GM19193 (cell line): Measurements from ENCODE around the gene PLRG1.

Source experiments
- POLR2A ChIP-seq: IDR thresholded peaks from 4 replicates; pipeline ENCODE4 v1.6.1; 2011; ENCODE audit not compliant: insufficient read depth, insufficient read length; ENCODE audit errors: extremely low read depth

The PLRG1 gene

DNA sequence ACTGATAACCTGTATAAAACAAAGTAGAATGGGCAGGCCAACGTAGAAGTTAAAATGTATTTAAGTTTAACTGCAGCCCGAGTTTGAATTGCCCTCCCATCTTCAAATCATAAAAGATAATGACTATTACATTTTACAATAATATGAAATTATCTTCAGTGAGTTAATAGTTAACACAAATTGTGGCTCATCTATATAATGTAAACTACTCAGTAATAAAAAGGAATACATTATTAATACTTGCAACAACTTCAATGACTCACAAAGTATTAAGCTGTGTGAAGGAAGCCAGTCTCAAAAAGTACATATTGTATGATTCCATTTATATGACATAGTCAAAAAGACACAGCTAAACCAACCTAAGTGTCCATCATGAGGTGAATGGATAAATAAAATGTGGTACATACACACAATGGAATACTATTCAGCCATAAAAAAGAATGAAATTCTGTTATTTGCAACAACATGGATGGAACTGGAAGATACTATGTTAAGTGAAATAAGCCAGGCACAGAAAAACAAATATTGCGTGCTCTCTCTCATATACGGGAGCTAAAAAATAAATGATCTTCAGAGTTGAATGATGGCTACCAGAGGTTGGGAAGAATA is 7.8 kb downstream of the PLRG1 start:
- TF ChIP-seq POLR2A: no peak

DNA sequence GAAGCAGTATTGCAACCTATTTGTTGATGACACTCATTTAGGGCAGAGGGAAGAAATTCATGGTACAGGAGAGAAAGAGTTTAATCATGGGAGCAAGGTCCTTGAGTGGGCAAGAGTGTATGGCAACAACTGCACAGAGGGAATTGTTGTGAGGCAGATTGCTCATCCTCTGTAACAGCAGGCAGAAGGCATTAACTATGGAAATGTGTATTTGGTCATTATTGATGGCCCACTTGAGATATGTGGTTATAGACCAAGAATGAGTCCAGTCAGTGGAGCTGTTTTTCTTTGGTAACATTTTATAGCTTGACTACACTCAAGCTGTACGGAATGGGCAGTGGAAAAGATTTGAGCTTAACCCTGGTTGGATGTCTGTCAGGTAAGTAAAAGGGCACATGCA is 15.9 kb downstream of the PLRG1 start:
- TF ChIP-seq POLR2A: no peak

DNA sequence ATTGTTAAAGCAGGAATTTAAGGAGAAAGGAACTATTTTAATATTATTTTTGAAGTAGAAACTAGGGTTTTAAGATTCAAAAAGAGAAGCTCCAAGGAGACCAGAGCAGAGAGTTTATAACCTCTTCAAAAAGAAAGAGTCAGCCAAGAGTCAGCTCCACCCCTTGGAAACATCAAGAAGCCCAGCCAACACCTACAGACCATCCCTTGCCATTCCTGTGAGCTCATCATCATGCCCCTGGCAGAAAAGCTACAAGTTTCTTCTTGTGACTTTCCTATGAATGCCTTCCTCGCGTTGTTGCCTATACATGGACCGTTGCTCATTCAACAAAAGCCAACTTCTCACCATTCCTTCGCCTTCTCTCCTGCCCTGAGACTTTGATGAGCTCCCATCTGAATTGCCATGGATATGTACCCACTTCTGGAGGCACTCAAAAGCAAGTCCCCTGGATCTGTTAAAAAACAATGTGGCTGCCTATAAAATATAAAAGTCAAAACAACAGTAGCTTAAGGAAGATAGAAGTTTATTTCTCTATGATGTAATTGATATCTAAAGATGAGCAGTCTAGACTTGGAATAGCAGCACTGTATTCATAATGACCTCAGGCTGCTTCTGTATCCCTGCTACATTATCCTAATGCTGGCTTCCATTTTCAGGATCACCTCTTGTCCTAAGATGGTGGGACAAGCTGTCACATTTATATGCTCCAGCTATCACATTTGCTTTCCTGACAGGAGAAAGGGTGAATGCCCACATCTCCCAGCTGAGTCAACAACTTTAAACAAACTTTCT is 20.3 kb downstream of the PLRG1 start:
- no peak for TF ChIP-seq POLR2A

DNA sequence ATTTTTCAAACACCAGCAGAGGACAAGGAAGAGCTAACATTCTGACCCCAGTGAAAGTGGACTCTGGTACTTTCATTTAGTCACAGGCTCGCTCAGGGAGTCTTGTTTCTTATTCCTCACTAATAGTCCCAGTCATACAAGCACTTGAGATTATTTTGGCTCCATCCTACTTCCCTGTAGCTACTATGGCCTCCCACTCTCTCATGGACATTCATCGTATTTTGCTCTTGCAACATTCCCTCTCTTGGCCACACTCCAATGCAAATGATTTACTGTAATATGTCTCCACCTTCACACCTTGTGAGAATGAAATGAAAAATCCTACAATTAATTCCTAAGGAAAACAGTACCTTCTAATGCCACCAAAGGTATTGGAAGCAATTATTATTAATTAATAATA is 21.3 kb downstream of the PLRG1 start:
- TF ChIP-seq POLR2A: no peak

DNA sequence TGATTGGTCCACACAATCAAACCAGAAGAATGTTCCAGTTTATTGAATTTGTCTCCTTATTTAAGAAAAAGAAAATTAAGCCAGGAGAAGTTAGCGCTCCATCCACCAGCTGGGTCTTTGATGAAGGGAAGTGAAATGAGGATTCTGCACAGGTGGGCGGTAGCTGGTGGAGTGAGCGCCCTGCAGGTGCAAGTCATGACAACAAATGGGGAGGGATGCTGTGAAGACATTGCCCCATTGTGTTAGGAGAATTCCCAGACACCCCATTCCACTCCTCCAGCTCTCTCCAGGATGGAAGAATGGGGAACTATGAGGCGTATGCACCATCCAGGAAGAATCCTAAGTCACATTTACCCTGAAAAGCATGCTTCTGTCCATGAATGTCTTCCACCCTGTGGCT is 22.9 kb downstream of the PLRG1 start:
- TF ChIP-seq POLR2A: no peak

DNA sequence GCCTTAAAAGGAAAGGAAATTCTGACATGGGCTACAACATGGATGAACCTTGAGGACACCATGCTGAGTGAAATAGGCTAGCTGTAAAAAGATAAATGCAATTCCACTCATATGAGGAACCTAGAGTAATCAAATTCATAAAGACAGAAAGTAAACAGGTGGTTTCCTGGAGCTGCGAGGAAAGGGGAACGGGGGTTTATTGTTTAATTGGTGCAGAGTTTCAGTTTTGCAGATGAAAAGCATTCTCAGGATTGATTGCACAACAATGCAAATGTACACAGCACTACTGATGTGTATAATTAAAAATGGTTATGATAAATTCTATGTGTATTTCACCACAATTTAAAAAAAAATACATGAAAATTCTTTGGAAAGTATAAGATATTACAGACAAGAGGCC is 24.0 kb downstream of the PLRG1 start:
- no peak for TF ChIP-seq POLR2A

DNA sequence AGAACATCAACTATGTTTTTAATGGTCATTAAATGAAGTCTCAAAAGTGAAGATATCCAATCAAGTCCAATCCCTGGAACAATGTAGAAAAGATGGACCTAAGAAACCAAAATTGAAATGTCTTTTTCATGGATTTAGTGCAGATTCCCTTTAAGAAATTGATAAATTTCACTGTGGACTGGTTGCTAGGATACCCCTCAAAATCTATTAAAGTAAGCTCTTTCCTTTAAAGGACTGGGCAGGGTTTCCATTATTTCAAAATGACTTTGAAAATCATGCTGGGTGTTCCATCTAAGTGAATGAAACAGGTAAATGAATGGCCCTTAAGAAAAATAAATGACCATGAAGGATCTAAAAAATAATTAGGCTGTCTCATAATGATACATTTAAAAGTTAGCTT is 28.6 kb downstream of the PLRG1 start:
- TF ChIP-seq POLR2A: no peak

DNA sequence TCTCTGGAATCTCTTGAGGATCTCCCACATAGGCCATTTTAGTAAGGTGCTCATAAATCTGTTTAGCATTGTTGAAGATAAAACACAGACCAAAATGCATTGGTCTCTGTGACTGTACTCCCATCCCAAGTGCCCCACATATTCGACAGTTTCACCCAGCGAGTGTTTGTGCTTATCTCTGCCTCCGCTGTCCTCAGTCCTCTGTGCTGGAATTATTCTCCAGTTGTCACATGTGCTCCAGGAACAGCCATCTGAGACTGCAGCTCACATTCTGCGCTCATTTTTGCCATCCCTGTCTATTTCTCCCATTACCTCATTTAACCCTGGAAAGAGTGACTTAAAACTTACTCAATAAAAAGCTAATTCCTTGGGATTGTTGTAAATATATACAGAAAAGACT is 31.0 kb downstream of the PLRG1 start:
- TF ChIP-seq POLR2A: no peak

DNA sequence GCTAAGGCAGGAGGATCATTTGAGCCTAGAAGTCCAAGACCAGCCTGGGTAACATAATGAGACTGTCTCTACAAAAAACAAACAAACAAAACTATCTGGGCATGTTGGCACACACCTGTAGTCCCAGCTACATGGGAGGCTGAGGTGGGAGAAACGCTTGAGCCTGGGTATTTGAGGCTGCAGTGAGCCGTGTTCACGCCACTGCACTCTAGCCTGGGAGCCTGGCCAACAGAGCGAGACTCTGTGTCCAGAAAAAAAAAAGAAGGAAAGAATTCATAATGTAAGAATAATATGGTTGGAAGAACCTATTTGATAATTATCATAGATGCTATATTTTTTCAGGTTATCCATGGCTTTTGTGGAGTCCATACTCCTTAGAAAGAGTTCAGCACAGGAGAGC is 32.6 kb downstream of the PLRG1 start:
- no peak for TF ChIP-seq POLR2A

DNA sequence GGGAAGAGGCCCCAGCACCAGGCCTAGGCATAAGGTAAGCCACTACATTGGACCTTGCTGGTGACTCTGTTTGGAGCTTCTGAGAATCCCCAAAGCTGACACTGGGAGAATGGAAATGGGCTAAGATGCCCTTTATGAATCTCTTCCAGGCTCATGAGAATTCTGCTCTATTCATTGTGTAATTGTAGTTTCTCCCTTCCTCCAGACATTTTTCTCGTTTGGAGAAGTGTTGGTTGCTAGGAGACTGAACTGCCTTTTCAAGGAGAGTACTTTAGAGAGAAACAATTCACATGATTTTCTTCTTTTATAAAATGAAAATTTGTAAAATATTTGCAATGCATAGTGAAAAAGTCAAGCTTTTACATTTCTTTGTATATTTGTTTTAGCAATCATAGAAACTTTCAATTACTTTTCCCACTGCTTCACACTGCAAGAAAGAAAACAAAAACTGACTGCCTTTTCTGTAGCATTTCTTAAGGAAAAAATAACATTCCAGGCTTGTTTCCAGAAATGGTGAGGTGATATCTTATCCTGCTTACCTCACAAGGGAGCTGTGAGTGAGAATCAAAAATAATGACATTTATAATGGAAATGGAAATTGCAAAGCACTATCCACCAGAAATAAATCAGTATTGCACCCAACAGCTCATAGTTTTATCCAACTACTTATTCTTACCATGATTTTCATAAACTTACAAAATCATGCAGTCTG is 33.7 kb downstream of the PLRG1 start:
- no peak for TF ChIP-seq POLR2A

DNA sequence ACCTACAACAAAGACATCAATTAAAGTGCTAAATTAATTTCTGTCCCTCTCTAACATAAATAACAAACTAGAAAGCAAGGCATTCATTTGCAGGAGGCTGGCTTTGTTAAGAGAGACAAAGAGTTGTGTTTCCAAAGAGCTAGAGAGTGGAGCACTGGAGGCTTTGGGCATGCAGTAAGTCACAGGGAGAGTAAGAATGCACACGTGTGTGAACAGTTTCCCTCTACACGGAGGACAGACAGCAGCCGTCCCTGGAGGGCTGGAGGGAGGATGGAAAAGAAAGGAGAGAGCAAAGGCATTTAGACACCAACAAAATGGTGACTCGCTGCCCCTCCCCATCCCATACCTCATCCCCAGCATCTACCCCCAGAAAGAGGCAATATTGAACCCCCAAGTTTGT is 38.2 kb downstream of the PLRG1 start:
- no peak for TF ChIP-seq POLR2A

DNA sequence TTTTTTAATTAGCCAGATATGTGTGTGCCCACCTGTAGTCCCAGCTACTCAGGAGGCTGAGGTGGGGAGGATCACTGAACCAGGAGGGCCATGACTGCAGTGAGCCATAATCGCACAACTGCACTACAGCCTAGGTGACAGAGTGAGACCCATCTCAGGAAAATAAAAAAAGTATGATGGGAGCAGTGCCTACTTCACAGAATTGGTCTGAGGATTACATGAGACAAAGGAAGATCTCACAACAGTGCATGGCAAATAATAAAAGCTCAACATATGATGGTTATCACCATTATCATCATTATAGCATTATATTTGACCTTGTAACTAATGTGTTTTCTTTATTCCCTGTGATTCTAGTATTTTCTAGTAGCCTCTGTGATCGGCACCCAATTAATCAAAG is 38.7 kb downstream of the PLRG1 start:
- TF ChIP-seq POLR2A: no peak

DNA sequence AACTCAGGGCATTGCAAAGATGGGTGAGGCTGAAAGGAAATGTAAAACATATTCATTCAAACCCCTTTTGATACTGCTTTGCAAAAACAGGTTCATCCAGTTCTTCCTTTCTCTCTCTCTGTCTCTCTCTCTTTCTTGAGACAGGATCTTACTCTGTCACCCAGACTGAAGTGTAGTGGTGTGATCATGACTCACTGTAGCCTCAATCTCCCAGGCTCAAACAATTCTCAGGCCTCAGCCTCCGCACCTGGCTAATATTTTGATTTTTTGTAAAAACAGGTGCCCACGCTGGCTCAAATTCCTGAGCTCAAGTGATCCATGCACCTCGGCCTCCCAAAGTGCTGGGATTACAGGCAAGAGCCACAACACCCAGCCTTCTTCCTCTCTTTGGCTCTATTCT is 43.0 kb downstream of the PLRG1 start:
- TF ChIP-seq POLR2A: no peak

DNA sequence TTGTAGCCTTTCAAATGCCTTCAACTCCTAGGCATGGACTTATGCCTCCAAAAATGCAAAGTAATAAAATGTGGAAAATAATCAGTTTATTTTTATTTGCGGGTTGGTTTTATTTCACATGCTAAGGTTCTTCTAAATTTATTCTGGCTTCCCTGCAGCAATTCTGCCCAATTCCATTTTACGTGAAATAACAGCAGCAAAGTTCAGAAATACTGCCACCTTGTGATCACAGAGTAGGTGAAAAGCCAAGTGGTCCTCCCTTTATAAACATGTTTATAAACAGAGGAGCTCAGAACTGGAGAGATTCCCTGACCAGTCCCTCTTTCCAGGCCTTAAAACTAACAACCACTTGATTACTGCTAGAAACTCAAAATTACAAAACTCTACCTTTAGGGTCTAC is 43.9 kb downstream of the PLRG1 start:
- no peak for TF ChIP-seq POLR2A

DNA sequence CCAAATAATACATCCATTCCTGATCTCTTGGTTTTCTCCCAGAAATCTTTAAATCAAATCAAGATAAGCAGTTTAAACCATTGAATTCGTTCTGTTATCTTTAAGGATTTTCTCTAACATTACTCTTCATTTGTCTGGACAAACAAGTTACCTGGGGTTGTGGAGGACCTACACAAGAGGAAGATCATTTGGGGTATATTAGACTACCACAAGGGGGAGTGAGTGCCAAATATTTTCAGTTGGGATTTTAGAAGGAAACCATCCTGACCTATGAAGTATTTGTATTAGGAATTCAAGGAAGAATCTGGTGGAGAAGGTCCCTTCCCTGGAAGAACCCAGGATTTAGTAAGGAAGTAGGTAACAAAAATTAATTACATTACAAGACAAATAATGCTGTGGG is 46.6 kb downstream of the PLRG1 start:
- no peak for TF ChIP-seq POLR2A

DNA sequence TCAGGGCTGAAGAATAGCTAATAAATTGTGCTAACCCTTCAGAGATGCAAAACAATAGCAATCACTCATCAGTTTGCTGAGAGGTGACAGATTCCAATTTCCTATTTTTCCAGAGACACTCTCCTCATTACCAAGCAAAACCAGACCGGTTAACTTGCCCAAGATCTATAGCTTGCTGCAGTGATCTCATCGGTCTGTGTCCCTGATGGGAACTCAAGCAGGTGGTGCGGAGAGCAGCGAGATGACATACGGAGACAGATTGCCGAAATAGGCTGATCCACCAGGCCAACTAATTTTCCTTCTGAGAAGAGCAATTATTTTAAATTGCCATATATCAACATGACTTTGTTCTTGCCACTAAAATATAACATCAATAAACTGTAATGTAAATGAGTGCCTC is 48.1 kb downstream of the PLRG1 start:
- TF ChIP-seq POLR2A: no peak
